Measurements from ENCODE around the gene OLIG3. TPM values are rescaled to one million over a fixed set of nuclear protein-coding genes. Genes with fewer than 3 reads are reported as not detected.

Gene OLIG3
- total RNA-seq, 1 donor from 2014 or later: not detected

DNA sequence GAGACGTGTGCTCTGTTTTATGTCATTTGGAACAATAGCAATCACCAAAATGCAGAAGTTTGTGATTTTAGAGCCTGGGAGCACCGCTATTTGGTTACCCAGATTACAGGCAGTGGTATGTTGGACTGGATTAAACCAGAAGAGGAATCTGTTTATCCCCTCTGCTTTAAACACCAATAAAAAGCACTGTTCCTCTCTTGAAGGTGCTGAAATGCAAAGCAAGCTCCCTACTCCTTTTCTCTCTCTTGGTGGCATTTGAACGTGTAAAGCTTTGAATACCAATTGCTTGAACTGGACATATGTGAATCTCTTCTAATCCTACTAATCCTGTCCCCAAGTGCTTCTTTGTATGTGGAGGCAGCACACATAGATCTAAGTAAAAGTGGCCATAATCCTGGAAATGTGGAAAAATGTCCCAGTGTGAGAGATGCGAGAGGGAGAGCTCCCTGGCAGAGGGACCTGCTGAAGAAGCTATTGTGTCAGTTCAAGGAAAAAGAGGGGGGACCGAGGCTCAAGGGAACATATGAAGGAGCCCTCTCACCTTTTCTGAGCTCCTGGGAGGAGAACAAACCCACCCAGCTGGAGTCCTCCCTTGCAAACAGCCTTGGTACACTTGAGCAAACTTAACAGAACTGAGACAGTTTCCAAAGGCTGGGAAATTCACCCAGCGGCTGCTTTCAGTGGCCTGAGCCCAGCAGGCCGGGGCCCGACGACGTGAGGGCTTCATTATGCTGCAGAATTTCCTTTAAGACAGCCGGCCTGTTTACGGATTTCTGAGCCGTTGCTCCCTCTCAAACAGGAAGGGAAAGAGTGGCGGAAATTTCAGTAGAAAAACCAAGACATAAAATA, 18.8 kb upstream of the OLIG3 start:
- intact Hi-C loops (cut with micrococcal nuclease): no loop called here
- Mint-ChIP-seq H3K4me1 (no peaks in the 10 kb centered on the region), H3K4me3 (no peak overlapping the region), H3K27me3 (peaks cover 71% of the 10 kb centered on the region), H3K27ac (no peak overlapping the region), H3K9me3 (peaks cover 17% of the 10 kb centered on the region), H3K36me3 (ENCODE audit: low read depth) (peaks cover 1% of the 10 kb centered on the region)
- peak; percentile 46 for DNase-seq

DNA sequence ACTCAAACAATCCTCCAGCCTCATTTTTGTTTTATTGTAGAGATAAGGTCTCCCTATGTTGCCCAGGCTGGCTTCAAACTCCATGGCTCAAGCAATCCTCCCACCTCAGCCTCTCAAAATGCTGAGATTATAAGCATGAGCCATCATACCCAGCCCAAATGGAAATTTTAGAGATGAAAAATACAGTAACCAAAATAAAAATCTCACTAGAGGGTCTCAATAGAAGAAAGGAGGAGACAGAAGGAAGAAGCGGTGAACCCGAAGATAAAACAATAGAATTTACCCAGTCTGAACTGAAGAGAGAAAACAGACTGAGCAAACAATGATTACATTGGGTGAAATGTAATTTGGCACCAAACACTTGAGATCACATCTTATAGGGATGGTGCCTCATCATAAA, 16.7 kb upstream of the OLIG3 start:
- Mint-ChIP-seq H3K4me3 (no peak overlapping the region), H3K4me1 (no peaks in the 10 kb centered on the region), H3K27me3 (peaks cover 62% of the 10 kb centered on the region), H3K9me3 (peaks cover 11% of the 10 kb centered on the region), H3K36me3 (ENCODE audit: low read depth) (peaks cover 1% of the 10 kb centered on the region), H3K27ac (no peak overlapping the region)
- intact Hi-C loops (cut with micrococcal nuclease): no loop called here
- peak; percentile 5 for DNase-seq

DNA sequence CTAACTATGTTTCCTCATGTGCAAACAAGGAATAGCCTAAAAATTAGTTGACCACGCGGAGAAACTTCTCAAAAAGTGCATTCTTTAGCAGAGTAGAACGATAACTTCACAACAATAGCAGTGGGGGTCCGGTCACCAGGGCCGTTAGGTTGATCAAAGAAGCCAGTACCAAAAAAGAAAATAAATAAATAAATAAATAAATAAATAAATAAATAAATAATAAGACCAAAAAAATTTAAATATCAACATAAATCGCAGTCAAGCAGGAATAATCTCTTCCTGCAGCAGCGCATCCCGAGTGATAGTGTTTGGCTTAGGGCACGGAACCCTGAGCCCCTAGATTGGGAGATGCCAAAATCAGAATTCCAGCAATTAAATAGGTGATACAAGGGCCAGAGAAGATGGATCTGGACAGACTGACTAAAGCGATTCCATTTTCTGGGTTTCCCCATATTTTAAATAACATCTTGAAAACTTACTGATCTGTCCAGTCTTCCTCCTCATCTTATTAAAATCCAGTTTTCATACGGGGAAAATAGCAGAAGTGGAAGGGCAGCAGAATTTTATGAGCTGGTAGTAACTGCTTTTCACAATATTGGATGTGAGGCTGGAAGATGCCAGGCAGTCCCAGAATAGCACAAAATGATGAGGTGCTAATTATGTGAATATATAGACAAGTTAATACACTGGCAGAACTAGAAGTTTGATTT, 4.4 kb upstream of the OLIG3 start:
- peaks cover 81% of the 10 kb centered on the region for H3K27me3 Mint-ChIP-seq
- DNase-seq: peak; percentile 41
- H3K36me3 Mint-ChIP-seq (ENCODE audit: low read depth): peaks cover 6% of the 10 kb centered on the region
- H3K27ac Mint-ChIP-seq: no peak overlapping the region
- peaks cover 8% of the 10 kb centered on the region for H3K9me3 Mint-ChIP-seq
- peaks cover 28% of the 10 kb centered on the region for H3K4me1 Mint-ChIP-seq
- intact Hi-C loops (cut with micrococcal nuclease): loop anchor here (2.0 to 5.0 kb wide), 3 partner anchors 18 to 576 kb away; partner anchors contain the start of gene SLC35D3
- H3K4me3 Mint-ChIP-seq: no peak overlapping the region

DNA sequence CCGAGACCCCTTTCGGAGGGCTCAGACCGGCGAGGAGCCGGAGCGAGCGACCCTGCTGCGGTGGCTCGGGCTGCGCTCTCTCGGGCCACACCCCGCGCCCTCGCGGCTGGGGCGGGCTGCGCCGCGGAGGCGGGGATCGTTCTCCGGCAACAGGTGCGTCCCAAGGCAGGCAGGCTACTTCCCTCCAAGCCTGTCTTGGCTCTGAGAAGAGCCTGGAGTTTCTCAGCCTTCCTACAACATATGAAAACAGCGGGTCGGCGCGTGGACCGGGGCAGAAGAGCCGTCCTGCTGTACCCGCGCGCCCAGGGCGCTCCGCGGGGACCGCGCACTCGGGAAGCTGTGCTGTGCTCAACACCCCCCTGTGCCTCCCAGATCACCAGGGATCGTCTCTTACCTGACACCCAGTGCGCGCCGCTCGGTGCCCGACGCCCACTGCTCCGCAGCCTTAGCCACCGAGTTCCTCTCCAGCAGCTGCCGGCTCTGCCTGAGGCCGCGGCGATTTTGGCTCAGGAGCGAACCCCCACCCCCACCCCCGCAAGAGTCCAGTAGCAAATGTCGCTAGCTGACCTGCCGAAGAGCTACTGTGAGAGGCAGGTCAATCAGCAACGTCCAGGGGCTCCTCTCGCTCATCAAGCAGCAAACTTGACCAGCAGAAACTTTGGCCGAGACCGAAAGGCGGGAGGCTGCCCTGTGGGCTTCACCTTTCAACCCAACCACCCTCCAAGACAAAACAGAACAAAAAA, 3.7 kb upstream of the OLIG3 start:
- peak overlapping the region; percentile 52 for H3K4me3 Mint-ChIP-seq
- intact Hi-C loops (cut with micrococcal nuclease): loop anchor here (2.0 to 5.0 kb wide), 3 partner anchors 19 to 576 kb away; partner anchors contain the start of gene SLC35D3
- peaks cover 30% of the 10 kb centered on the region for H3K4me1 Mint-ChIP-seq
- DNase-seq: peak; percentile 67
- peaks cover 8% of the 10 kb centered on the region for H3K9me3 Mint-ChIP-seq
- no peak overlapping the region for H3K27ac Mint-ChIP-seq
- peaks cover 6% of the 10 kb centered on the region for H3K36me3 Mint-ChIP-seq (ENCODE audit: low read depth)
- peaks cover 82% of the 10 kb centered on the region for H3K27me3 Mint-ChIP-seq

DNA sequence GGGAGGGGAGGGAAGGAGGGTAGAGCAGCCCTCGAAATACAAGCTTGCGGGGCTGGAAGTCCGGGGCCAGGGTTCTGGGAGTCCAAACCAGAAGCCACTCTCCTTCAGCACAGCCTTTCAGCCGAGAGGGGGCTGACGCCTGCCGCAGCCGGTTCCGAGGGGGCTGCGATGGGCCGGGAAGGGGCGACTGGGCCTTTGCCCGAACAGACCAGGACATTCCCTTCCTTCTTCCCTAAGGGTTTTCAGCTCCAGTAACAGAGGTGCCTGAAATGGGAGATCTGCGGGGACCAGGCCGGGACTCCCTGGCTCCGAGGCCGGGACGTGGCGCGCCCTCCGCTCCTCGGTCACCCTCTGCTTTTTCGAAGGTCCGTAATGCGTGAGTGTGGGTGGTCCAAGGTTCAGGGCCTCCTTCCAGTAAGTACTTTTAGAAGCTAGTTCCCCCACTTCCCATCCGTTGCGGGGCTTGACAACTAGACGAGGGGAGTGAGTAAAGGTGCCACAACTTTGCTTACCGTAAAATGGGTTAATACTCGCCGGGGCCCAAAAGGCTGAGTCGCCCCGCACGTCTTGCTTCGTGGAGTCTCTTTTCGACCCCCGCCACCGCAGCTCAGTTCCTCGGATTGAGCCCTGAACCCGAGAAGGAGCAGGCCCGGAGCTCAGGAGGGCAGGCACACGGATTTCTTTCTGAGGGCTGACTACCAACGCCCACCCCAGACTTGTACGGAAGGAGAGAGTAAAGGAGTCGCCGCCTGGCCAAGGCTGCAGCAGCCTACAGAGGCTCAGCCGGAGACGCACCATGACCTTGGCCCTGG, 2.9 kb upstream of the OLIG3 start:
- H3K27me3 Mint-ChIP-seq: peaks cover 85% of the 10 kb centered on the region
- H3K36me3 Mint-ChIP-seq (ENCODE audit: low read depth): peaks cover 6% of the 10 kb centered on the region
- DNase-seq: peak; percentile 64
- no peak overlapping the region for H3K27ac Mint-ChIP-seq
- intact Hi-C loops (cut with micrococcal nuclease): loop anchor here (1.0 to 5.0 kb wide), 3 partner anchors 9 to 575 kb away; partner anchors contain the start of gene SLC35D3
- H3K4me3 Mint-ChIP-seq: peak overlapping the region; percentile 65
- peaks cover 35% of the 10 kb centered on the region for H3K4me1 Mint-ChIP-seq
- H3K9me3 Mint-ChIP-seq: peaks cover 8% of the 10 kb centered on the region

DNA sequence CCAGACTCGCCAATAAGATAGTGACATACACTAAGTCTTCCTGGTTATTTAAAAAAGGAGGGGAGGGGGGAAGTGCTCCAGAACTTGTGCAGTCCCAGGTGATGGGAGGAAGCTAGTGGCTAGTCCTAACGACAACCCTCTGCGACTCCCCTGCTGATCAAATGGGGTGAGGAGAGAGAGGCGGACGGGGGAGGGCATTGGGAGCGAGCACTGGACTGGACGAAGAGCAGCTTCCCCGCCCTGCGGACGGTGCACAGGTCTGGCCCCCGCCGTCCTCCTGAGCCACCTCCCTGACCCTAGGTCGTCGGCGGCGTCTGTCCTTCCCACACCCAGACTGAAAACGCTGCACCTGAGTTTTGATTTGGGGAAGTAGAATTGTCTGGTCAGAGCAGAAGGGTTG, 2.2 kb upstream of the OLIG3 start:
- intact Hi-C loops (cut with micrococcal nuclease): loop anchor here (1.0 to 5.0 kb wide), 3 partner anchors 8 to 574 kb away; partner anchors contain the start of gene SLC35D3
- Mint-ChIP-seq H3K9me3 (peaks cover 8% of the 10 kb centered on the region), H3K36me3 (ENCODE audit: low read depth) (peaks cover 8% of the 10 kb centered on the region), H3K4me3 (peak overlapping the region; percentile 26), H3K4me1 (peaks cover 38% of the 10 kb centered on the region), H3K27ac (no peak overlapping the region), H3K27me3 (peaks cover 86% of the 10 kb centered on the region)
- DNase-seq: no peak

DNA sequence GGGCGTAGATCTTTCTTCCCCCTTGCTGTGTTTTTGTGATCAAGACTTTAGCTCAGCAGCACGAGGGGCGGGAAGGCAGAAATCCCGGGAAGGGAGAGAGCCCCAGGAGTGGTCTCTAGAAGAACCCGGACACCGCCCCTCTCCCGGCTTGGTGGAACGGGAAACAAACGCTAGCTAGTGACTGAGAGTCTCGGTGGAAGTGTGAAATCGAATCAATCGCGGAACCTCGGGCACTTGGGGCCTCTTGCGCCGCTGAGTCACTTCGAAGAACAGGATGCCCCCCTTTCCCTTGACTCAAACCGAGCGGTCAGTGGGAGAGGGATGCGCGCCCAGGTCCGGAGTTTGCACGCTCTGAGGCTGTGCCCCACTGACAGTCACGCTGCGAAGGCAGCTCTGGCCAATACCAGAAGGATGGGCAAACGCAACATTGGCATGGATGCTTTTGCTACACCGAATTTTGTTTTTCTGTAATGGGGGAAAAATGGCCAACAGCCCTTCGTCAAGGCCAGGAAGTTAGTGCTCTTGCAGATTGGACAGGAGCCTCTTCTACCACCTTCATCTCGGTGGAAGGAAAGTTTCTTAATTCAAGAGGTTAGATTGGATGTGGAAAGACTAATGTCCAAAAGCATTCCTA, 1.6 kb upstream of the OLIG3 start:
- peak; percentile 65 for DNase-seq
- intact Hi-C loops (cut with micrococcal nuclease): loop anchor here (1.0 to 5.0 kb wide), 3 partner anchors 8 to 574 kb away; partner anchors contain the start of gene SLC35D3
- Mint-ChIP-seq H3K27me3 (peaks cover 86% of the 10 kb centered on the region), H3K4me1 (peaks cover 38% of the 10 kb centered on the region), H3K4me3 (peak overlapping the region; percentile 26), H3K36me3 (ENCODE audit: low read depth) (peaks cover 8% of the 10 kb centered on the region), H3K27ac (no peak overlapping the region), H3K9me3 (peaks cover 8% of the 10 kb centered on the region)

DNA sequence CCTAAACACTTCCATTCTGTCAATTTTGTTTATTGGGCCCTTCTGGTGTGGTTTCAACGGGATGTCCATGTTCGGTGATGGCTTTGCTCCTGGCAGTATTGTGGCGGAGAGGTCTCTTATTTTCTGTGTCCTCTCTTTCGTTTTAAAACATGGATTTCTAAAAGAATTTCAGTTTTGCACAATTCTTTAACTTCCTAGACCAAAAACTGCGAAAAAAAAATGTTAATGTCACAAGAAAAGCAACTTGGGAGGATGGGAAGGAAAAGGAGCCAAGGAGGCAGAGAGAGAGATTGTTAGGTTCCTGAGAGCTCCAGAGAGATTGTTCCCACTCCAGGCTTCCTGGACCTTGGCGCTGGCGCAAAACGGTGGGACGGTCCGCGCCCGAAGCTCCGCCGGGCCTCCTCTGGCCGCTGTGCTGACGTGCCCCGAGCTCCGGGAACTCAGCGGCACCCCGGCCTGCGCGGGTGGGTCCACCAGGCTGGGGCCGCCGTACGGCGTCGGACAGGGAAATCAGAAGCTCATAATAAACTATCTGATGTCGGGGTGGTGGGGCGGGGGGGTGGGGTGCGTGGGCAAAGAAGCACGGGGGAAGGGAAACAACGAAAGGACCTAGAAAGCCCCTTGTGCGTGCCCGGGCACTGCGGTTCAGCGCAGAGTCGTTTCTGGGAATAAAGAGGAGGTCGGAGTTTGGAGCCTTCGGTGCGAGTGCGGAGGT, 951 bp upstream of the OLIG3 start:
- peaks cover 8% of the 10 kb centered on the region for H3K9me3 Mint-ChIP-seq
- H3K27me3 Mint-ChIP-seq: peaks cover 90% of the 10 kb centered on the region
- H3K4me3 Mint-ChIP-seq: peak overlapping the region; percentile 62
- peaks cover 38% of the 10 kb centered on the region for H3K4me1 Mint-ChIP-seq
- intact Hi-C loops (cut with micrococcal nuclease): loop anchor here (5.0 kb wide), 3 partner anchors 147 to 612 kb away; partner anchors contain the start of genes PERP and SLC35D3
- DNase-seq: peak; percentile 66
- H3K36me3 Mint-ChIP-seq (ENCODE audit: low read depth): peaks cover 8% of the 10 kb centered on the region
- peak overlapping the region; percentile 30 for H3K27ac Mint-ChIP-seq

DNA sequence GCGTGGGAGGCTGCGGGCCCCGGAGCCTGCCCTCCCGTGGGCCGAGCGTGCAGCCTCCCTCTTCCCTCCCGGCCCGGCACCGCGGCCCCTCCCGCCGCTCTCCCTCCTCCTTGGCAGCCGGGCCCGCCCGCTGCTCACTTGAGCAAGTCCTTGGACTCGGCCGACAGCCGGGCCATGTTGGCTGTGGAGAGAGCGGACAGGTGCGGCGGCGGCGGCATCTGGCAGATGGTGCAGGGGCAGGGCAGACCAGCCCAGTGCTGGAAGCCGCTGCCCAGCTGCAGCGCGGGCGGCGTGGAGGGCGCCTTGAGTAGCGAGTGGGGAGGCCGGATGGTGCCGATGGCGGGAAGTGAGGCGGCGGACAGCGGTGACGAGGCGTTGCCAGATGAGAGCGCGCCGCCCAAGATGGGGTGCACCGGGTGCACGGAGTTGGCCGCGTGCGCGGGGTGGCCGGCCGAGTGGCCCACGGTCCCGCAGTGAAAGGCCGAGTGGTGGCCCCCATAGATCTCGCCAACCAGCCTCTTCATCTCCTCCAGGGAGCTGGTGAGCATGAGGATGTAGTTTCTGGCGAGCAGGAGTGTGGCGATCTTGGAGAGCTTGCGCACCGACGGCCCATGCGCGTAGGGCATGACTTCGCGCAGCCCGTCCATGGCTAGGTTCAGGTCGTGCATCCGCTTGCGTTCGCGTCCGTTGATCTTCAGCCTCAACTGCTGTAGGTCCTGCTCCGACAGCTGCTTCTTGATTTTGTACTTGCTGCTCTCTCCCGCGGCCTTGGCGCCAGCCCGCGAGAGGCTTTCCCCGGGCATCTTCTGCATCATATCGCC, 766 bp downstream of the OLIG3 start:
- H3K9me3 Mint-ChIP-seq: peaks cover 8% of the 10 kb centered on the region
- DNase-seq: peak; percentile 74
- H3K4me3 Mint-ChIP-seq: peak overlapping the region; percentile 66
- peak overlapping the region; percentile 64 for H3K27ac Mint-ChIP-seq
- H3K27me3 Mint-ChIP-seq: peaks cover 92% of the 10 kb centered on the region
- H3K36me3 Mint-ChIP-seq (ENCODE audit: low read depth): peaks cover 8% of the 10 kb centered on the region
- intact Hi-C loops (cut with micrococcal nuclease): loop anchor here (5.0 kb wide), 1 partner anchor 614 kb away; the partner anchor contains the start of gene PERP
- peaks cover 42% of the 10 kb centered on the region for H3K4me1 Mint-ChIP-seq

DNA sequence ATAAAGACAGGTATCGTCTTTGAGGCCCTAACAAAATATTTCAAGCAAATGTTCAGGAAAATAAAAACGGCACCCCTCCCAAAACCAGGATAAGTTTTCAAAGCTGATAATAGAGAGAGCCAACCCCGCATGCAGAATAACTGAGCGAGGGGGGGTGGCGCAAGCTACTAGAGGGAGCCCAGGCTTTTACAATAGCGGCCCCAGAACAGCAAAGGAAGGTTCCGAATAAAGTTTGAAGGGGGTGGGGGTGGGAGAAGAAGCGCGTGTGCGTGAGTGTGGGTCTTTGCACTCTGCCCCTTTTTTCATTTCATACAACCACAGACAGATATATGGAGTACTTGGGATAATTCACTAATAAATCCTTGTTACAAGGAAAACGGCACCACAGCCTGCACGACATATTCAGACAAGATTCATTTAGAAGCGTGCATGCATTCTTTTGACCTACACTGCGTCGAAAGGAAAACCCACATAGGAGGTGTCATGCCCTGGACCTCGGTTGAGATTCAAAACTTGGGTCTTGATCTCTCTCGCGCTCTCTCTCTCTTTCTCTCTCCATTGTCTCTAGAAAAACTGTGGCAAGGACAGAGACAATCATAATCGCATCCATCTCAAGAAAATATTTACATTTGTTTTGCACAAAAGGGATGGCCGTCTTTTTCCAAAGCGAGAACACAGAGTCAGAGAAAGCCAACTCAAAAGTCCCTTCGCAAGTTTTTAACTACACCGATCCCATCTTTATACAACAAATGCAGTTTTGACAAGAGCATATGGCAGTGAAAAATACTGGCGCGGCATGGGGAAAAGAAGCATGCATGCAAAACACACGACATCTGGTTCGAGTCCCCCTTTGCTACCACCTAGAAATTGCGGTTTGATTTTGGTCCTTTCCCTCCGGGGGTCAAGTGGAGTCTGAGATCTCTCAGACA, 1.6 kb downstream of the OLIG3 start:
- peaks cover 9% of the 10 kb centered on the region for H3K36me3 Mint-ChIP-seq (ENCODE audit: low read depth)
- peak overlapping the region; percentile 10 for H3K4me3 Mint-ChIP-seq
- peak; percentile 57 for DNase-seq
- peak overlapping the region; percentile 0 for H3K27ac Mint-ChIP-seq
- peaks cover 8% of the 10 kb centered on the region for H3K9me3 Mint-ChIP-seq
- H3K4me1 Mint-ChIP-seq: peaks cover 39% of the 10 kb centered on the region
- H3K27me3 Mint-ChIP-seq: peaks cover 91% of the 10 kb centered on the region
- intact Hi-C loops (cut with micrococcal nuclease): loop anchor here (5.0 kb wide), 1 partner anchor 615 kb away; the partner anchor contains the start of gene PERP
